ENCODE results near the gene KLHL3. TPM values are rescaled to one million over a fixed set of nuclear protein-coding genes. Genes with fewer than 3 reads are reported as not detected.

The KLHL3 gene
- total and polyA plus RNA-seq, 9 donors = 2.6 to 4.8 (median 4.0) TPM

GRCh38 chr5:137693951-137694721, 41.8 kb downstream of the KLHL3 start:
- H3K4me1 ChIP-seq (ENCODE audit: control insufficient read depth, insufficient read depth, low read length) = peaks cover 19% of the 10 kb centered on the region
- no peak overlapping the region for H3K27ac ChIP-seq (ENCODE audit: low read length)
- DNase-seq = no peak
- H3K9me3 ChIP-seq (replicated peaks; ENCODE audit: control insufficient read depth, low read depth, low read length) = no peaks in the 10 kb centered on the region
- H3K27me3 ChIP-seq (ENCODE audit: control insufficient read depth, insufficient read depth, low read length) = no peaks in the 10 kb centered on the region
- peaks cover 4% of the 10 kb centered on the region for H3K36me3 ChIP-seq (ENCODE audit: control insufficient read depth, insufficient read depth, low read length)
- WGBS (ENCODE audit: insufficient coverage) = 59% methylated on average over 7 of the region's 7 CpGs
- no peak overlapping the region for H3K4me3 ChIP-seq (ENCODE audit: low read length)

DNA sequence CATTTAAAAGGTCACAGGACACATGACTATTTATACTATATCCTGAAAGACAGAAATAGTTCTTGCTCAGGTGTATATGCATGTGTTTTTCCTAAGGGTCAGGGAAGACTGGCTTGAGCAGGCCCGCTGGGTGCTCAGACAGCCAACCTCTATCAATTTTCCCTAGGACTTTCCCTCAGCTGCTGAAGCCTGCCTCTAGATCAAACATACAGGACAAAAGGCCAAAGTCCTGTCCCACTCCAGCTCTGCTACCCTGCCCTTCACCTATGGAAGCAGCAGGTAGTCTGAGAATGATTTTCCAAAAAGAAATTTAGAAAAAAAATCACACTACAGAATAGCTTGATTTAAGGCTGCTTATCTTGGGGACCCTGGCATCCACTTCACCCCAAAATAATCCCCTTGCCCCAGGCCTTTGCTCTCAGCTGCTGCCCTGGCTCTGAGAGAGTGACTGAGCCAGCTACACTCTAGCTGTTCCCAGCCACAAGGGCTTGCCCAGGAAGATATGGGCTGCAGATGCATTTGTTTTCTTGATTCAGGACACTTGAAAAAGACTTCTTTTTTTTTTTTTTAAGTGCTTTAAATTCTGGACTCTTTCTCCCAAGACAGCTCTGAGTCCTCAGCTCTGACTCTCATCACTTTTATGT, 42.5 kb downstream of the KLHL3 start:
- H3K4me3 ChIP-seq (ENCODE audit: low read length) = no peak overlapping the region
- H3K4me1 ChIP-seq (ENCODE audit: control insufficient read depth, insufficient read depth, low read length) = peaks cover 16% of the 10 kb centered on the region
- peaks cover 6% of the 10 kb centered on the region for H3K36me3 ChIP-seq (ENCODE audit: control insufficient read depth, insufficient read depth, low read length)
- no CpG with 5 or more reads among the region's 1 CpG for WGBS (ENCODE audit: insufficient coverage)
- DNase-seq = no peak
- H3K27me3 ChIP-seq (ENCODE audit: control insufficient read depth, insufficient read depth, low read length) = no peaks in the 10 kb centered on the region
- no peaks in the 10 kb centered on the region for H3K9me3 ChIP-seq (replicated peaks; ENCODE audit: control insufficient read depth, low read depth, low read length)
- no peak overlapping the region for H3K27ac ChIP-seq (ENCODE audit: low read length)

DNA sequence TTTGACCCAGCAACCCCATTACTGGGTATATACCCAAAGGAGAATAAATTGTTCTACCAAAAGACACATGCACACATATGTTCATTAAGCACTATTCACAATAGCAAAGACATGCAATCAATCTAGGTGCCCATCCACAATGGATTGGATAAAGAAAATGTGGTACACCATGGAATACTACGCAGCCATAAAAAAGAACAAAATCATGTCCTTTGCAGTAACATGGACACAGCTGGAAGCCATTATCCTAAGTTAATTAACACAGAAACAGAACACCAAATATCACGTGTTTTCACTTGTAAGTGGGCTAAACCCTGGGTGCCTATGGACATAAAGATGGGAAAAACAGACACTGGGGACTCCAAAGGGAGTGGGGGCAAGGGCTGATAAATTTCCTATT, 46.6 kb downstream of the KLHL3 start:
- no peaks in the 10 kb centered on the region for H3K27me3 ChIP-seq (ENCODE audit: control insufficient read depth, insufficient read depth, low read length)
- H3K36me3 ChIP-seq (ENCODE audit: control insufficient read depth, insufficient read depth, low read length) = peaks cover 10% of the 10 kb centered on the region
- no peak overlapping the region for H3K27ac ChIP-seq (ENCODE audit: low read length)
- H3K4me1 ChIP-seq (ENCODE audit: control insufficient read depth, insufficient read depth, low read length) = peaks cover 10% of the 10 kb centered on the region
- no peaks in the 10 kb centered on the region for H3K9me3 ChIP-seq (replicated peaks; ENCODE audit: control insufficient read depth, low read depth, low read length)
- H3K4me3 ChIP-seq (ENCODE audit: low read length) = no peak overlapping the region
- no peak for DNase-seq
- no CpG with 5 or more reads among the region's 2 CpGs for WGBS (ENCODE audit: insufficient coverage)

DNA sequence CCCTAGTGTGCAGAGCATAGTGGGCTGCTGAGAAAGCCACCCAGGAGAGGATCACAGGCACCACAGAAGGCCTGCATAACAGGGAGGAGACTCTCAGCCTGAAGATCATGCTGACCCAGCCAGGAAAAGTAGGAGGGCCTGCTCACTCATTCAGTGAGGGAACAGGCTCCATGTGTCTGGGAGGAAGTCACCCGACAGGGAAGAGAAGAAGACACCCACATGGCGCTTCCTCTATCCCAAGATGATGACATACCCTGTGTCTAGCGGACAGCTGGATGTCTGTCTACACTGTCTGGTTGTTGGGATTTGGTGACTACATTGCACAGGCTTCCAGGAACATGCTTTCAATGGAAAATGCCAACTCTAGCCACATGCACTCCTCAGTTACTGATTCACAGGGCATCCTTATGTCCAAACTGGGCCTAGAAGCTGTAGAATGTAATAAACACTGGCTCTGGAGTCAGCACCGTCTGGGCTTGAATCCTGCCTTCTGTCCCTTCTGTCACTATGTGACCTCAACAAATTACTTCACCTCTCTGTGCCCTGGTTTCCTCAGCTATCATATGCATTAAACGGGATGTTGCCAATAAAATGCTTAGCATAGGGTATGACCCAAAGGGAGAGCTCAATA, 47.6 kb downstream of the KLHL3 start:
- WGBS (ENCODE audit: insufficient coverage) = no CpG with 5 or more reads among the region's 5 CpGs
- Histone ChIP-seq H3K36me3 (ENCODE audit: control insufficient read depth, insufficient read depth, low read length) (peaks cover 10% of the 10 kb centered on the region), H3K4me1 (ENCODE audit: control insufficient read depth, insufficient read depth, low read length) (peaks cover 1% of the 10 kb centered on the region)

DNA sequence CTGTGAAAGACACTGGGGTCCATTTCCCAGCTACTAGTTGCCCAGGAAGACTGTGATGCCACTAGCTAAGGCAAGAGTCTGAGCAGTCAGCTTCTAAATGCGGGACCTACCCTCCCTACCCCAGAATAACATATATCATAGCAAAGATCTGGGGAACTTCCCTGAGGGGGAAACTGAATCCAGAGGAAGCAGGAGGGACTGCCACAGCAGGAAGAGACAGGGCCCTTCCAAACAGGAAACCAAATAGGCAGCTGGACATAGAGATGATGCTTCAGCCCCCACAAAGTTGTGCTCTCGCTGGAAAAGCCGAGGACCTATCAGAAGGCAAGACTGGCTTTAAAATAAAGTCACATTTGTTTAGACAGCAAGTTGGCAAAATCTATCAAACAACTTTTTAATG, 51.1 kb downstream of the KLHL3 start:
- Histone ChIP-seq H3K4me3 (ENCODE audit: low read length) (no peak overlapping the region), H3K9me3 (replicated peaks; ENCODE audit: control insufficient read depth, low read depth, low read length) (no peaks in the 10 kb centered on the region), H3K27ac (ENCODE audit: low read length) (no peak overlapping the region), H3K27me3 (ENCODE audit: control insufficient read depth, insufficient read depth, low read length) (no peaks in the 10 kb centered on the region), H3K4me1 (ENCODE audit: control insufficient read depth, insufficient read depth, low read length) (no peaks in the 10 kb centered on the region), H3K36me3 (ENCODE audit: control insufficient read depth, insufficient read depth, low read length) (peaks cover 6% of the 10 kb centered on the region)
- 44% methylated on average over 1 of the region's 3 CpGs for WGBS (ENCODE audit: insufficient coverage)
- DNase-seq = no peak

More for the DNA sequence above, 47.6 kb downstream of the KLHL3 start:
- DNase-seq = no peak
- Histone ChIP-seq H3K4me3 (ENCODE audit: low read length) (no peak overlapping the region), H3K27ac (ENCODE audit: low read length) (no peak overlapping the region), H3K27me3 (ENCODE audit: control insufficient read depth, insufficient read depth, low read length) (no peaks in the 10 kb centered on the region), H3K9me3 (replicated peaks; ENCODE audit: control insufficient read depth, low read depth, low read length) (no peaks in the 10 kb centered on the region)

GRCh38 chr5:137681191-137681590, 54.7 kb downstream of the KLHL3 start:
- WGBS (ENCODE audit: insufficient coverage) = no CpG with 5 or more reads among the region's 1 CpG
- no peak for DNase-seq
- Histone ChIP-seq H3K27ac (ENCODE audit: low read length) (no peak overlapping the region), H3K4me1 (ENCODE audit: control insufficient read depth, insufficient read depth, low read length) (no peaks in the 10 kb centered on the region), H3K4me3 (ENCODE audit: low read length) (no peak overlapping the region), H3K36me3 (ENCODE audit: control insufficient read depth, insufficient read depth, low read length) (peaks cover 2% of the 10 kb centered on the region), H3K27me3 (ENCODE audit: control insufficient read depth, insufficient read depth, low read length) (no peaks in the 10 kb centered on the region), H3K9me3 (replicated peaks; ENCODE audit: control insufficient read depth, low read depth, low read length) (no peaks in the 10 kb centered on the region)

GRCh38 chr5:137679910-137680309, 56.0 kb downstream of the KLHL3 start:
- Histone ChIP-seq H3K36me3 (ENCODE audit: control insufficient read depth, insufficient read depth, low read length) (no peaks in the 10 kb centered on the region), H3K4me1 (ENCODE audit: control insufficient read depth, insufficient read depth, low read length) (no peaks in the 10 kb centered on the region), H3K27me3 (ENCODE audit: control insufficient read depth, insufficient read depth, low read length) (no peaks in the 10 kb centered on the region), H3K27ac (ENCODE audit: low read length) (no peak overlapping the region), H3K4me3 (ENCODE audit: low read length) (no peak overlapping the region), H3K9me3 (replicated peaks; ENCODE audit: control insufficient read depth, low read depth, low read length) (no peaks in the 10 kb centered on the region)
- WGBS (ENCODE audit: insufficient coverage) = 80% methylated on average over 1 of the region's 1 CpG
- DNase-seq = peak; percentile 43

DNA sequence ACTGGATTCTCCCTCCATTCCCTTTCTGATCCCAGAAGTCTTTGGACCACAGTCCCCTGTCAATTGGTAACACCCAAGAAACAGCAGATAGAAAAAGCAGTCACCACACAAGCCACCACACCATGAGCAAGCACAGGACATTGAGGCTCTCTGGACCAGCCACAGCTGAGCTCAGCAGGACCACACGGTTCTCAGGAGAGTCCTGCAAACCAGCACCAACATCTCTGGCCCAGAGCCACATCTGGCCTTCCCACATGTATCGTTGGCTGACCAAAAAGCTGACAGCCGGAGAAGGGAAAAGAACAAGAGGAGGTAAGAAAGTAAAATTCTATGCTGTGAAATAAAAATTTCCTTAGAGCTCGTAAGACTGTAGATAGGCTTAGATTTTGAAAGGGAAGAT, 56.7 kb downstream of the KLHL3 start:
- Histone ChIP-seq H3K9me3 (replicated peaks; ENCODE audit: control insufficient read depth, low read depth, low read length) (no peaks in the 10 kb centered on the region), H3K27me3 (ENCODE audit: control insufficient read depth, insufficient read depth, low read length) (no peaks in the 10 kb centered on the region), H3K36me3 (ENCODE audit: control insufficient read depth, insufficient read depth, low read length) (no peaks in the 10 kb centered on the region), H3K27ac (ENCODE audit: low read length) (no peak overlapping the region), H3K4me3 (ENCODE audit: low read length) (no peak overlapping the region), H3K4me1 (ENCODE audit: control insufficient read depth, insufficient read depth, low read length) (no peaks in the 10 kb centered on the region)
- DNase-seq = no peak
- WGBS (ENCODE audit: insufficient coverage) = no CpG with 5 or more reads among the region's 4 CpGs

- Histone ChIP-seq H3K4me3 (ENCODE audit: low read length) (no peak overlapping the region), H3K9me3 (replicated peaks; ENCODE audit: control insufficient read depth, low read depth, low read length) (no peaks in the 10 kb centered on the region), H3K27ac (ENCODE audit: low read length) (no peak overlapping the region), H3K36me3 (ENCODE audit: control insufficient read depth, insufficient read depth, low read length) (no peaks in the 10 kb centered on the region), H3K4me1 (ENCODE audit: control insufficient read depth, insufficient read depth, low read length) (no peaks in the 10 kb centered on the region), H3K27me3 (ENCODE audit: control insufficient read depth, insufficient read depth, low read length) (no peaks in the 10 kb centered on the region)
- WGBS (ENCODE audit: insufficient coverage) = no CpG with 5 or more reads among the region's 3 CpGs
- DNase-seq = no peak
These were observed 63.0 kb downstream of the KLHL3 start for GRCh38 chr5:137672881-137673280.

DNA sequence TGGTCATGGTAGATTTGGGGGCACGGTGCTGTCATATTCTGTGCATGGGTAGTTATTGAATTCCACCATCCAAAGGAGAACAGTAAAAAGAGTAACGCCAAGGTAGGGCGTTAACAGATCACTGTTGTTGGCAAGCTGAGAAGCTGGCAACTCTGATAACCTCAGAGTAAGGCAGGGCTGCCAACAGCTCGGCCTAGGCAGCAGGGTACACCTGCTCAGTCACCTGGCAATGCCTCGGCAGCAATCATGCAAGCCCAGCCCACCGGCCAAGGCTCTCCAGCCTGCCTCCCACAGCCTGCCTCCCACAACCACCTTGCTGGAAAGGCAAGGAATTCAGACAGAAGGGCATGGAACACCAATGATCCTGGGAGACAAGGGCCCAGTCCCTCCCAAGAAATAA, 63.9 kb downstream of the KLHL3 start:
- Histone ChIP-seq H3K27ac (ENCODE audit: low read length) (no peak overlapping the region), H3K9me3 (replicated peaks; ENCODE audit: control insufficient read depth, low read depth, low read length) (no peaks in the 10 kb centered on the region), H3K4me3 (ENCODE audit: low read length) (no peak overlapping the region), H3K36me3 (ENCODE audit: control insufficient read depth, insufficient read depth, low read length) (no peaks in the 10 kb centered on the region), H3K4me1 (ENCODE audit: control insufficient read depth, insufficient read depth, low read length) (peaks cover 4% of the 10 kb centered on the region), H3K27me3 (ENCODE audit: control insufficient read depth, insufficient read depth, low read length) (no peaks in the 10 kb centered on the region)
- DNase-seq = no peak
- 94% methylated on average over 4 of the region's 6 CpGs for WGBS (ENCODE audit: insufficient coverage)

Data from muscle of leg (tissue), 11 donors.